Measurements from ENCODE around the gene PPIL3.

DNA sequence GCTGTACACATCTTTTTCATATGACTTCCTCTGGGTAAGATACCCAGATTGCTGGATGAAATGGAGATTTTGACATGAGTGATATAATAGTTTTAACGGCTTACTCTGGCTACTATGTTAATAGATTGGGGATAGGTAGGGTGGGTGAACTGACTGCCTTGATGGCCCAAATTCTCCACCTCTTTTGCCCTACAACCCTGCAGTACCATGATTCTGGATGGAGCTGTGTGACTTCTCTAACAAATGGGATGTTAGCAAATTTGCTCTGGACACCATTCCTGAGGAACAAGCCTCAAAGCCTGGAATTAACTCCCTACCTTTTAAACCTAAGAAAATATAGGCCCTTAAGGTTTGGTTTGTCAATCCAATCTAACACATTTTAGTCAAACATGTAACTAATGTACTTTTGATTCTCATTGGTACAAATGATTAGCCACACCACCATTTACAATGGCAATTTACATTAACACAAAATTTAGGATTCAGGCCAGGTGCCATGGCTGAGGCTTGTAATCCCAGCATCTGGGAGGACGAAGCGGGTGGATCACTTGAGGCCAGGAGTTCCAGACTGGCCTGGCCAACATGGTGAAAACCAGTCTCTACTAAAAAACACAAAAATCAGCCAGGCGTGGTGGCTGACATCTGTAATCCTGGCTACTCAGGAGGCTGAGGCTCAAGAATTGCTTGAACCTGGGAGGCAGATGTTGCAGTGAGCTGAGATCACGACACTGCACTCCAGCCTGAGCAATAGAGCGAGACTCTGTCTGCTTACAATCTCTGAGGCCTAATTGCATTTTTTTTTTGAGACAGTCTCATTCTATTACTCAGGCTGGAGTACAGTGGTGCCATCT is 37.3 kb downstream of the PPIL3 start:
- TF ChIP-seq, protein P1, sequence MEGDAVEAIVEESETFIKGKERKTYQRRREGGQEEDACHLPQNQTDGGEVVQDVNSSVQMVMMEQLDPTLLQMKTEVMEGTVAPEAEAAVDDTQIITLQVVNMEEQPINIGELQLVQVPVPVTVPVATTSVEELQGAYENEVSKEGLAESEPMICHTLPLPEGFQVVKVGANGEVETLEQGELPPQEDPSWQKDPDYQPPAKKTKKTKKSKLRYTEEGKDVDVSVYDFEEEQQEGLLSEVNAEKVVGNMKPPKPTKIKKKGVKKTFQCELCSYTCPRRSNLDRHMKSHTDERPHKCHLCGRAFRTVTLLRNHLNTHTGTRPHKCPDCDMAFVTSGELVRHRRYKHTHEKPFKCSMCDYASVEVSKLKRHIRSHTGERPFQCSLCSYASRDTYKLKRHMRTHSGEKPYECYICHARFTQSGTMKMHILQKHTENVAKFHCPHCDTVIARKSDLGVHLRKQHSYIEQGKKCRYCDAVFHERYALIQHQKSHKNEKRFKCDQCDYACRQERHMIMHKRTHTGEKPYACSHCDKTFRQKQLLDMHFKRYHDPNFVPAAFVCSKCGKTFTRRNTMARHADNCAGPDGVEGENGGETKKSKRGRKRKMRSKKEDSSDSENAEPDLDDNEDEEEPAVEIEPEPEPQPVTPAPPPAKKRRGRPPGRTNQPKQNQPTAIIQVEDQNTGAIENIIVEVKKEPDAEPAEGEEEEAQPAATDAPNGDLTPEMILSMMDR (IDR thresholded peaks at IDR 0.05; ENCODE audit: extremely low read depth in 1 of 2, insufficient read depth in 1 of 2, low read depth in 1 of 2, low read length in 2 of 2): no peak
- no peak for TF ChIP-seq POLR2AphosphoS5 (IDR thresholded peaks at IDR 0.05; ENCODE audit: insufficient read depth, low read depth, low read length)
- TF ChIP-seq EZH2 (IDR thresholded peaks at IDR 0.05; ENCODE audit: borderline replicate concordance, low read depth, low read length, severe bottlenecking): no peak
